CD1c-positive myeloid dendritic cell (primary cell): ENCODE data around the gene UAP1.

ENCODE experiments used
- DNase-seq: peaks from one replicate; pipeline ENCODE4 v3.0.0-alpha.2; 2016; ENCODE audit errors: extremely low spot score

UAP1 gene

DNA sequence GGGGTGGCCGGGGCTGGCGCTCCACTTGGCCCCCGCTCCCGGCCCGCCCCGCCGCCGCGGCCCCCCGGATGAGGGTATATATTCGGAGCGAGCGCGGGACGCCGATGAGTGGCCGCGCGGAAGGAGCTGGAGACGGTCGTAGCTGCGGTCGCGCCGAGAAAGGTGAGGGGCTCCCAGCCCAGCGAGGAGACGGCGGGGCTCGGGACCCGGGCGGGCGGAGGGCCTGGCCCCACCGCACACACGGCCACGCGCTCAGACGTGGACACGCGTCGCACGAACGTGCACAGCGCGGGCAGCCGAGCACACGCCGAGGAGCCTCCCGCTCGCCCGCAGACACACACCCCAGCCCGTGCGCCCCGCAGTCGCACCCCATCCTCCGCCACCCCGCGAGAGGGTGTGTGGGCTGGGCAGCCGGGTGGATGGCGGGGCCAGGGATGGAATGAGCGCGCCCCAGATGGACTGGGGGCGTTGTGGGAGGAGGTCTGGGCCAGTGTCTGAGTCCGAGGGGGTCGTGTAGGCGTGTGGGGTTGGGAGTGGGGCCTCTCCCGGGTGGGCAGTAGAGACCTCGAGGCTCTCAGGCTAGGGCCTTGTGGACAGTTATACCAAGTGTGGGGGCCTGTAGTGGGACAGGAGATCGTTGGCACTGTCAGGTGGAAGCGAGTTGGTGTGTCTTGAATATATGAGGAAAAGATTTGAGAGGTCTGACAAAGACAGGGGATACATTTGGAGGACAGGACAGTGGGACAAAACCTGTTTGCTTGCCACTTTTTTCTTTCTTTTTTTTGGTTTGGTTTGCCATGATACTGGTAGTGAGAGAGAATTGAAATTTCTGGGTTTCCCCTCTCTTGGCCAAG is at the start of gene UAP1:
Gene UAP1 (plus strand): TSS at position 107 of the 854 bp plus-strand sequence. CDS start 4,347 bp downstream, outside the sequence.
- no peak for DNase-seq

DNA sequence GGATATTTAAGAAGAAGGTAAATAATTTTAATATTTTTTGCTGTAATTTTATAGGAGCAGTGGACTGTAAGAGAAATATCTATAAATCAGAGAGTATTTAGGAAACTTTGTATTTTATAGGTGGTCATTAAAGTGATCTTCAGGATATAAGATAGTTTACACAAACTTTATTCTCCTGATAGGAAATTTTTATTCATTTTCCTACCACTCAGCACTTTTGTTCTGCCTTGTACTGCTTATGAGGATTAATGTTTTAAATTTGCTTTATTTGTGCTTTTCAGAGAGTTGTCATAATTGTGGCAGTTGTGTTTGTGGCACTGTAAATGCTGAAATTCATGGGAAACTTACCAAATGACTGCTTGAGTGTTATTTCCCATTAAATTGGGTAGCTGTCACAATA is 34.2 kb upstream of the UAP1 start:
- no peak for DNase-seq

DNA sequence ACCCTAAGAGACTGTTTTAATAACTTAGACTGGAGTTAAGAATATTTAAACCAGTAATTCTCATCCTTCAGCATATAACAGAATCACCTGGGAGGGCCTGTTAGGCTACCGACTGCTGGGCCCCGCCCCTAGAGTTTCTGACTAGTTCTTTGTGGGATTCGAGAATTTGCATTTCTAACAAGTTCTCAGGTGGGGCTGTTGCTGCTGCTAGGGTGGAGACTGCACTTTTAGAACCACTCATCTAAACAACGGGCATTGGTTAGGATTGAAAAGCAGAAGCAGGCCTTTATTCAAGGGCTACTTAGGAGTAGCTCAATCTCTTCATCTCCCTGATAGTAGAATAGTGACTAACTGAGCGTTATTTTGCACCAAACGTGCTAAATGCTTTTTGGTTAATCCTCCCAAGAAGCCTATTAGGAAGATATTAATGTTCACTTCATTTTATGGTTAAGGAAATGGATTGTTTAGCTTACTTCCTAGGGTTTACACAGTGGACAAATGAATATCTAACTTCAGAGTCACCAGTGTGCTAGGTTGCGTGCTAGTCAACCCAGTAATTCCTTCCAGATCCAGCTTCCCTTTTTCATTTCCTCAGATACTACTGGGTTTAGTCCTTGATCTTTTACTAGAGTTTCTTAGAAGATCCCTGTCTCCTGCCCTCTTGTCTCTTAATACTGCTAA is 31.1 kb upstream of the UAP1 start:
- peak; percentile 79 for DNase-seq

DNA sequence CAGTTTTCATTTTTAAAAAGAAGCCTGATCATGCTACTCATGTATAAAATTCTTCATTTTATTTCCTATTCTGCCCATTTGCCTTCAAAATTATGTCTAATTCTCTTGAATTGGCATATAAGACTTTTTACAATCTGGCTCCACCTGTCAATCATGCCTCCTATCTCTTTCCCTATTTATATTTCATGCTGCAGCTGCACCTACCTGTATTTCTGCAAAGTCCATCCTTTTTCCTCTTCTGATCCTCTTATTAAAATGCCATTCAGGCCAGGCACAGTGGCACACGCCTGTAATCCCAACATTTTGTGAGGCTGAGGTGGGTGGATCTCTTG is 30.6 kb upstream of the UAP1 start:
- no peak for DNase-seq

DNA sequence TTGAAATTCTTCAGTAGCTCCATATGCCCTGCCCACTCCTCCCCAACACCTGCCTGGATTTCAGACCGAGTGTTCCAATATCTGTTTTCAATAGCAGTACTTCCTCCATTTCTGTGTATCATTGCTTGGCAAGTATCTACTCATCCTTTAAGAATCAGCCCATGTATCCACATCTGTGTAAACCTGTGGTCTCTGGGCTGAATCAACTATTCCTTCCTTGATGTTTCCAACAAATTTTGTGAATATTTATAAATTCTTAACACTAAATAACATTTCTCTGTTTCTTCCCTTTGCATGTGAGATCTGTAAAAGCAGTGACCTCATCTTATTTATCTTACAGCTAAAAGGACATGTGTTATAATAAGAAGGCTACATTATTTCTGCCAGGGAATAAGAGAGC is 26.0 kb upstream of the UAP1 start:
- DNase-seq = no peak

DNA sequence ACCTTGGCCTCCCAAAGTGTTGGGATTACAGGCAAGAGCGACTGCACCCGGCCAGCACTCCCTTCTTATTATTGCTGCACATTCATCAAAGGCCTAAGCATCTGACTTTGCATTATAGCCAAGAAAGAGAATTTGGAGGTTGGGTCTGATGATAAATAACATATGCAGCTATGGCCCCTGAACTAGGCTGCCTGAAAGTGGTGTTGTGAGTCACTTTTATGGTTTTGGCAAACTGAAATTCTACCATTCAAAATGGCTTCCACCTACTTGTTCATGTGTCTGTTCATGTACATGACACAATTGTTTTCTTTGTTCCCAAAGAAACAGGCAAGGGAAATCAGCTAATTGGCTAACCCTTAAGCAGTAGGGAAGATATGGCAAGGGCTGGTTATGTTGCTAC is 25.0 kb upstream of the UAP1 start:
- no peak for DNase-seq

DNA sequence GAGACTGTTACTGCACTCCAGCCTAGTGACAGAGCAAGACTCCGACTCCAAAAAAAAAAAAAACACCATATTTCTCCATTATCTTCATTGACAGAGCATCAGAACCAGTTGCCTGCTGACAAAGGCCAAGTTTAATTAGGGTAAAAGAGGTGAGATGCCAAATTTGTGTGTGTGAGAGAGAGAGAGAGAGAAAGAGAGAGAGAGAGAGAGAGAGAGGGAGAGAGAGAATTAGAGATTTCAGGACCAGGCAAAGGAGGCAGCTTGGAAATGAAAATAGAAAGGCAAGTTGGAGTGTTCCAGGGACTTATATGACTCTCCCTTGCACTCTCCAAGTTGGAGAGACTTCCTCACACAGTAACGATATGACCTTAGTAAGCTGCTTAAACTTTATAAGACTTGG is 24.3 kb upstream of the UAP1 start:
- no peak for DNase-seq

DNA sequence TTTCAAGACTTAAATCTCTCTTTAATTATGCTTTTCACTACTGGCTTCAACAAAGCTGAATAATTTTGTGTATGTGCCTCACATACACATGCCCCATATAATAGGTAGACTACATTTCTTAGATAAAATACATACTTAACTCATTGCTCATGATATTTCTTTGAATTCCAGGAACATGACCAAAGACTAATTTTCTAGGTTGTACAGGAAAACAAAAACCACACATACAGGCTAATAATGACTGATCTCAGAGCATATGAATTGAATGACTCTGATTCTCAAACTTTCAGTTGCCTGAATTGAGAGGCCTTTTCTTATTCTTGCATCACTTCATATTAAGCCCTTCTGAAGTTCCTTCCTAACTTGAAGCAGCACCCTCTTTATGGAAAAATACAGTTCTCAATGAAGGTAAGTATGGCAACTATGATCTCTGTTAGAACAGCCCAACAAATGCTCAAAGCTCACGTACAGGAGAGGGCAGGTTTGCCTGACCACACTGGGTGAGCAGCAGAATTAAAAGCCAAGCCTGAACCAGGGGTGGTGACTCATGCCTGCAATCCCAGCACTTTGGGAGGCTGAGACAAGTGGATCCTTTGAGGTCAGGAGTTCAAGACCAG is 22.6 kb upstream of the UAP1 start:
- no peak for DNase-seq

DNA sequence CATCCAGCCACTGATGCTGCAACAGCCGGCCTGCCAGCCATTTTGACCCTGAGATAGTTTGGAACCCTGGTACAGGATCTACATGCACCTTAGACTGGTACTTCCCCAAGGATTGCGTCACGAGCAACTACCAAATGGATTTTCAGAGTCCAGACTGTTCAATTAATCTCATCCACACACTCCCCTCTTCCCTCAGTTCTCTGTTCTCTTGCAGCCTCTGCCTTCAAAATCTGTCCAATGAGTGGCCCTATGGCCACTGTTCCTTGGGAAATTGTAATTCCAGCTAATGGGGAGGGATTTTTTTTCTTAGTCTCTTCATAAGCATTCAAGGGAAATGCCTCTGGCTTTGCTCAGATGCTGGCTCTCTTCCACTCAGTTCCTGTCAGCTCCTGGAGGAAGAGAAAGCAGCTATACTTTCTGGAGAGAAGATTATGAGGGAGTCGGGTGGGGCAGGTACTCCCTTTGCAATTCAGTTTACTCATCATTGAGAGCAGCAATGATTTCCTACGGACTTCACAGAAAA is 19.8 kb upstream of the UAP1 start:
- no peak for DNase-seq

DNA sequence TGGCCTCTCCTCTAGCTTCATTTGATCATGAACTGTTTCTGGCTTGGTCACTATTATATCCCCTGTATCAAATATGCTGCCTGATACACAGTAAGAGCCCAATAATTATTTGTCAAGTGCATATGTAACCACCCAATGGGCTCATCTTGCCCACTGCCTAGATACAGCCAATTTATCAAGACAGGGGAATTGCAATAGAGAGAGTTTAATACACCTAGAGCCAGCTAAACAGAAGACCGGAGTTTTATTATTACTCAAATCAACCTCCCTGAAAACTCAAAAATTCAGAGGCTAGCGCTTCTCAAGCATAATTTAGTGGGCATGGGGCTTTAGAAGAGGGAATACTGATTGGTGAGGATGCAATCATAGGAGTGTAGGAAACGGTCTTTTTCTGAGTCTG is 18.3 kb upstream of the UAP1 start:
- no peak for DNase-seq

DNA sequence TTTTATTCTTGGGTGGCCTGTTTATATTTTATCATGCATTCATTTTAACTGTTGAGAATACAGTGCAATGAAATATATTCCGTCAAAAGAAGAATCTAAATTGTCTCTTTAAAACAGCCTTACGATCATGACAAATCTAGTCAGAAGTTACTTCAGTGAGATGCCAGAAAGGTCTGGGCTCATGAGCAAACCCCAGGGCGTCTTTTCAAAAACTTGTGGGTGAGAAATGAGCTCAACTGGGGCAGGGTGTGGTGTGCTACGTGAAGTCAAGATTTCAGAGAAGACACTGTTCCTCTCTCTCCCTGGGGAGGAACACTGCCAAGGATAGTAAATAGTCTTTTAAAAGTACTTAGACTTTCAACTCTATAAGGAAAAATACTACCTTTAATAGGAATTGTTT is 13.4 kb upstream of the UAP1 start:
- DNase-seq = no peak

DNA sequence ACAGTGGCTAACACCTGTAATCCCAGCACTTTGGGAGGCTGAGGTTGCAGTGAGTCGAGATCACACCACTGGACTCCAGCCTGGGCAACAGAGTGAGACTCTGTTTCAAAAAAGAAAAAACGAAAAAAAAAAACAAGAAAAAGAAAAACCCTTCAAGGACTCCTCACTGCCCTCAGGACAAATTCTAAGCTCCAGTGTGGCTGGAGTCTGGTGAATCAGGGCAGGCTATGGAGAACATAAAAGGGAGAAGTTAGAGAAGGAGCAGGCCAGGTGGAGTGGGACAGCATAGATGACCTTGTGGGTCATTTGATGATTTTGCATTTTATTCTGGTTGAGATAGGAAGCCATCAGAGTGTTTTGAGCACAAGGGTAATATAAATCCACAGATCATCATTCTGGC is 12.5 kb upstream of the UAP1 start:
- DNase-seq = no peak

DNA sequence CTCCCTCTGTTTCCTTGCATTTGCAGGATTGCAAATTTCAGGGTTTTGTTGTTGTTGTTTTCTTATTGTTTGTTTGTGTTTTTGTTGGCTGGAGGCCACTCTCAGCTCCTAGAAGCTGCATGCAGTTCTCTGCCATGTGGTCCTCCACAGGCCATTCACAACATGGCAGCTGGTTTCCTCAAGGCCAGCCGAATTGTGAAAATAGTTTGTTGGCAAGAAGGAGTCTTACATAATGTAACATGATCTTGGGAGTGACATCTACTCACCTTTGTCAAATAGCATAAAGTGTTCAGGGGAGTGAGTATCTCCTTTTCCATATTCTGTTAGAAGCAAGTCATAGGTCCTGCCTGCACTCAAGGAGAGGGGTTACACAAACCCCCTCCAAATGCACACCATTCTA is 10.6 kb upstream of the UAP1 start:
- DNase-seq = no peak

DNA sequence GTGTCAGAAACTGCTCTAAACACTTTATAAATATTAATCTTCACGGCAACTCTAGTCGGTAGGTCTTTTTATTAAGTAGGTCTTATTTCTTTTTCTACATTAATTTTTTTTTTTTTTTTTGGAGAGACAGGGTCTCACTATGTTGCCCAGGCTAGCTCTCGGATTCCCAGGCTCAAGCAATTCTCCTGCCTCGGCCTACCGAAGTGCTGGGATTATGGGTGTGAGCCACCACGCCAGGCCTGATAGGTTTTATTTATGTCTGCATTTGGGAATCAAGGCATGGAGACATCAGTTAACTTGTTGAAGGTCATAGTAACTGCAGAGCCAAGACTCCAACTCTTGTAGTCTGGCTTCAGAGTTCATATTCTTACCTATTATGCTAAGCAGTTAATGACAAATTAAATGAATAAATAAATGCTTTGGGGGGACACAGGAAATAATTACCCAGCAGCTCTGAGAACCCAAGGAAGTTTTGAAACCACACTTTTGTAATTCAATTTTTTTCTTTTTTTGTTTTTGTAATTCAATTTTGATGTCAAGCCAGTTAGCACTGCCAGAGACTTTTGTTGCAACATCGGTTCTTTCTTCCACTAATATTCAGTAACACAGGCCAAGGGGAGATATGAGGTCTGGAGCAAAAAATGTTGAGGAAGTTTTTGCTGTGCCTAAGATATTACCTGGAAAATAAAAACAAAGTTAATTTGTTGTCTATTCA is 9.4 kb upstream of the UAP1 start:
- no peak for DNase-seq

DNA sequence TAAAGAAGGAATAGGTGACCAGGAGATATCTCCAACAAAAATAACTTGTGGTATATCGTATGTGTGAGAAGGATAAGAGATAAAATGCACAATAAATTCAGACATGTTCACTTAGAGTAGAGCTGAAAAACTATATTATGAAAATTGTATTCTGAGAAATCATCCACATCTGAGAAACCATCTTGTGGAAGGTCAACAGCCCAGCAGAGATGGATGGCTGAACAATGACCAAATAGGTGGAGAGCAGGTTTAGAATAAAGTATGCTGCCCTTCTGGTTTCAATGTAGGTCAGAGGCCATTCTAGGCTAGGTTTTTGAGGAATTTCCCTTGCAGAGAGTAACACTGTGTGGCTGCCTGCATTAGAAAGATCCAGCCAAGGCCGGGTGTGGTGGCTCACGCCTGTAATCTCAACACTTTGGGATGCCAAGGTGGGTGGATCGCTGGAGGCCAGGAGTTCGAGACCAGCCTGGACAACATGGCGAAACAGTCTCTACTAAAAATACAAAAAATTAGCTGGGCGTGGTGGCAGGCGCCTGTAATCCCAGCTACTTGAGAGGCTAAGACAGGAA is 8.8 kb upstream of the UAP1 start:
- no peak for DNase-seq

DNA sequence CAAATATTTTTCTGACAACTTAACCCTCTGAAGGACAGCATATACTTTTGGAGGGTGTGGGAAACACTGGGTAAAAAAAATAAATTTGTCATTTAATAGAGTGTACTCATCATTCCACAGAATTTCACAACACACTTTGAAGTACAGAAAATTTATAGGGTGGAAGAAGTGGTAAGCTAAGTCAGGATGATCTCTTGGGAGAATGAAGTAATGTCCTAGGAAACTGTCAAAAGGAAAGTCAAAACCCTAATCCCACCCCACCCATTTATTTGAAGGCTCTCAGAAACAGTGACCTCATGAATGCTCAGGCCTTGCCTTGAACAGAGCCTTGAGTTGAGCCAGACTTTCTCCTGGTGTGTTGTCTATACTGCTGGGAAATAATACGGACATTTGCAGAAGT is 7.3 kb upstream of the UAP1 start:
- DNase-seq = no peak

DNA sequence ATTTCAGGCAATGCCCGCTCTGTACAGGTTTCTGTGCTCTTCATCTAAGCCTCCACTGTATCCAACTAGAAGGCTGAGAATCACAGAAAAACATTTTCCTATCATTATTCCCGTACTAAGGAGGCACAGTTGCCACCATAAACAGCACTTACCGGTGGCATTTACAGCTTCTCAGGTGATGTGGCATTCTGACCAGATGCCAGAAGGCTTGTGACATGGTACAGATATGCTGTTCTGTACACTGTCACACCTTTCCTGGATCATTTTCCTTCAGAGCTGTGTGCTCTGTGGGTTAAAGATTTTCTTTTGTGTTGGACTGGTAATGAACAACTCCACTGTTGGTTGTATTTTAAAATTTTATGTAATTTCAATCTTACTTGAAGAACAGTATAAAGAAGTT is 4.0 kb upstream of the UAP1 start:
- DNase-seq = no peak

DNA sequence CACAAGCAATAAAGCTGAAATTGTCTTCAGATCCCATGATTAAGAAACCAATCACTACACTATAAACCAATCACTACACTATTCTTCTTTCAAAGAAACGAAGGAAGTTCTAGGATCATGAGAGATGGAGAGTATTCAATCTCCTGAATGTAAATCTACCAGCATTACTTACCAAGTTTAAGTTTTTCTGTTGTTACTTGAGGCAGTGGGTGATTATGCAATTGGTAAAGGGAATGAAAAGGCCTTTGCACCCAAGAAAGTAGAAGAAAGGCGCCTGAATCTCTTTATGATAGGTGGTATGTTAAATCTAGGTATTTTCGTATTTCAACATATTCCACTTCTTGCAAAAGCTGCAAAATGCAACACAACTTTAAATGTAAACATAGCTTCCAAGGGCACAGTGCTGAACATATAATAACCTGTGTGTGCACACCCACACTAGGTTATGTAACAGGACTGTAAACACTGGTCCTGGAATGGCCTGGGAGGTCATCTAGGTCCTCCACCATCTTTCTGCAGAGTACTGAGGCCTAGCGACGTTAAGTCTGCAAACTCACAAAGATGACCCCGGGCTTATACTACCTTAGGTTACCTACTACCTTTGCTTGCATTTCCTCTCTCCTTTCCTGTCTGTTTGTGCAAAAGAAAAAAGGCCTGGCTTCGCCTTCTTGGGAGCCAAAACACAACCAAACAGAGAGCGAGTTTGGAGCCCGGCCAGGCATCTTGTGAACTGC is 1.1 kb upstream of the UAP1 start:
- DNase-seq = no peak

DNA sequence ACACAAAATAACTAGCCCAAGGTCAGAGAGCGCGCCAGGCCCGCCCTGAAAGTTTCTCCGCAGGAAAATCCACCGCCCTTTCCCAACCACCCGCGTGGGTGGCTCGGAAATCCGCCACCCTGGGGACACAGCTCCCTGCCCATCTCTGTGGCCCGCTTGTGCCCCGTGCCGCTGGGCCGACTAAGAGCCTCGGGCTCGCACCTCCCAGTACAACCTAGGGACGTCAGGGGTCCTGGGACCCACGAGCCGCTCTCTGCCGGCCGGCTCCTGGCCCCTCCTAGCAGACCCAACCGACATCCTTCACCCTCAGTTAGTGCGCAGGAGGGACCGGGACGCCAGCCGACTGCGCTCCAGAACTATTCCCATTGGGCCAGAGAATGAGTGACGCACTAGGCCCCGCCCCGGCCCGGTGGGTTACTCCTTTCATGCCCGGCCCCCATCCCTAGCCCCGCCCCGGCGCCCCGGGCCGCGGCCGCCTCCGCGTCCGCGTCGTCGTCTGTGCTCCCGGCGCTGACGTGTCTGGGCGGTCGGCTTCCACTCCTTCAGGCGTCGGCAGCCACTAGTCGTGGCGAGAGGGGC is 396 bp upstream of the UAP1 start:
- peak; percentile 99 for DNase-seq

DNA sequence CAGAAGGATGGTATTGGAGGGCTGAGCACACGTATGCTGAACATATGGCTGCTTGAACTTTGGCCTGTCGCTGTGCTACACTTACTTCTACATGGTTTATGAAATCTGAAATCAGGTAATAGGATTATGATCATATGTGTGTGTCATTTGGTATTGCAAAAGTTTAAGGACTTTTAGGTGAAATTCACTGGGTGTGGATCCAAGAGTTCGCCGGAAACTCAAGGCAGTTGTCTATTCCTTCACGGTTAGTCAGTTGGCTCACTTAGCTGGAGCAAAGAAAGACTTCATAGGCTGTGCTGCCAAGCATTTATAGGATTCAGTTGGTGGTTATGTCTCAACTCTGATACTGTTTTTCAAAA is 927 bp downstream of the UAP1 start:
- peak; percentile 31 for DNase-seq

DNA sequence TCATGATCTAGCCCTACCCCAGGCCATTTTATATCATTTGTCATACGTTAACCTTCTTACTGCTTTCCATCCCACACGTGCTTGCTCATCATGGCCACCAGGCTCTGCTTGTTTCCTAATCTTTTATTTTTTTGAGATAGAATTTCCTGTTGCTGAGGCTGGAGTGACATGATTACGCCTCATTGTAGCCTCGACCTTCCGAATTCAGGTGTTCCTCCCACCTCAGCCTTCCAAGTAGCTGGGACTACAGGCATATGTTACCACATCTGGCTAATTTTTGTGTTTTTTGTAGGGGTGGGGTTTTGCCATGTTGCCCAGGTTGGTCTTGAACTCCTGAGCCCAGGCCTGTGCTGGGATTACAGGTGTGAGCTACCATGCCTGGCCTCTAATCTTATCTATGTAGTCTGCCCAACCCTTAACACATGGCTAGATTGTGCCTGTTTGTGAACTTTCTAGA is 3.3 kb downstream of the UAP1 start:
- DNase-seq = no peak
